PFSK-1 (cell line): ENCODE results near the gene ID2.

Experiments used
- FOXP2 ChIP-seq: optimal IDR thresholded peaks from 2 replicates; pipeline ENCODE3; 2011; ENCODE audit warnings: borderline replicate concordance, control low read depth, inconsistent platforms; ENCODE audit not compliant: insufficient read depth; ENCODE audit errors: extremely low read length, extremely low read depth
- POLR2AphosphoS5 ChIP-seq: IDR thresholded peaks from 2 replicates; pipeline ENCODE4 v1.6.1; 2012; ENCODE audit warnings: low read depth, mild to moderate bottlenecking, control low read depth, low read length, moderate library complexity
- REST ChIP-seq, 2 experiments: IDR thresholded peaks; 2 replicates each; pipeline versions ENCODE4 v1.6.1 to v1.8.0; 2011 to 2012; ENCODE audit warnings: low read depth in 2 of 2, low read length in 2 of 2, control low read depth in 1 of 2, inconsistent platforms in 1 of 2, mild to moderate bottlenecking in 1 of 2, moderate library complexity in 1 of 2; ENCODE audit not compliant: insufficient read depth in 1 of 2
- SIN3A ChIP-seq: IDR thresholded peaks from 2 replicates; pipeline ENCODE4 v1.6.1; 2012; ENCODE audit warnings: mild to moderate bottlenecking, low read length, moderate library complexity, borderline replicate concordance; ENCODE audit not compliant: insufficient read depth
- TAF1 ChIP-seq: IDR thresholded peaks from 2 replicates; pipeline ENCODE4 v1.6.1; 2012; ENCODE audit warnings: low read length, control low read depth, borderline replicate concordance; ENCODE audit not compliant: insufficient read depth

ID2 gene

GRCh38 chr2:8709611-8710010 is 27.8 kb downstream of the ID2 start:
- TF ChIP-seq REST (IDR thresholded peaks at IDR 0.05; ENCODE audit: insufficient read depth in 1 of 2, low read depth in 2 of 2, low read length in 2 of 2) (no peak), POLR2AphosphoS5 (no peak), SIN3A (no peak), TAF1 (no peak), FOXP2 (no peak)

GRCh38 chr2:8710951-8711350 is 29.1 kb downstream of the ID2 start:
- no peak for TF ChIP-seq REST (IDR thresholded peaks at IDR 0.05; ENCODE audit: insufficient read depth in 1 of 2, low read depth in 2 of 2, low read length in 2 of 2)
- no peak for TF ChIP-seq POLR2AphosphoS5
- TF ChIP-seq FOXP2 = no peak
- no peak for TF ChIP-seq SIN3A
- no peak for TF ChIP-seq TAF1

GRCh38 chr2:8714283-8714682 is 32.4 kb downstream of the ID2 start:
- no peak for TF ChIP-seq TAF1

GRCh38 chr2:8714971-8715370 is 33.1 kb downstream of the ID2 start:
- TF ChIP-seq REST (IDR thresholded peaks at IDR 0.05; ENCODE audit: insufficient read depth in 1 of 2, low read depth in 2 of 2, low read length in 2 of 2) = no peak
- no peak for TF ChIP-seq FOXP2
- no peak for TF ChIP-seq SIN3A
- no peak for TF ChIP-seq POLR2AphosphoS5
- no peak for TF ChIP-seq TAF1

GRCh38 chr2:8719528-8719927 is 37.7 kb downstream of the ID2 start:
- TF ChIP-seq SIN3A (no peak), POLR2AphosphoS5 (no peak), TAF1 (no peak), FOXP2 (no peak), REST (IDR thresholded peaks at IDR 0.05; ENCODE audit: insufficient read depth in 1 of 2, low read depth in 2 of 2, low read length in 2 of 2) (no peak)
